ENCODE data around the gene ALG12.

ALG12 gene

DNA sequence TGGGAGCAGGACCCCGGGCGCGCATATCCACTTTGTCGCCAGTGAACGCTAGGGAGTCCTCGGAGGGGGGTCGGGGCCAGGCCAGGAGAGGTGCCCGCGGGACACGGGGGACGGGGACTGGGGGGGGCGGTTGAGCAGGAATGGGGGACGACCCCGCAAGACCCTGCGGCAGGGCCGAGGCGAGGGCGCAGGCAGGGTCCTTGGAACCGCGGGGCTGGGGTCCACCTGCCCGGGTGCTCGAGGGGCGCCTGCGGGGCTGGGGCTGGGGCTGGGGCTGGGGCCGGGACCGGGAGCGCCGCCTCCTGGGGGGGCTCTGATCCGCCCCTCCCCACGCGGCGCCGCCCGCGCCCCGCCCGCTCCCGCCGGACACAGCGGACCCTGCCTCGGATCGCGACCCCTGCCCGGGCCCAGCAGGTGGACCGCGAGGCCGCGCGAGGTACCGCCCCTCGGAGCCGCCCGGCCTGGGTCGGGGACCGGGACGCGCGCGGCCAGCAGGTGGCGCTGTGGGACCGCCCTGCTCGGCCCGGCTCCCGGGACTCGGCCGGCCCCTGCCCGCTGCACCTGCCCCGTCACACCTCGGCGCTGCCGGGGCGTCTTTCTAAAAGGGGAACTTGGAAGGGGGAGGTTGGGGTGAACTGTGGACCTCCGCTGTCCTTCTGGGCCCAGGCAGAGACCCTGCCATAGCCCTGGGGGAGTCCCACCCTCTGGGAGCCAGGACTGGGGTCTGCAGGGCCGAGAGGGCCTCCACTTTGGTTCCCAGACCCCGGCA, 11.2 kb upstream of the ALG12 start:
- peak; percentile 24 to 28 for DNase-seq

DNA sequence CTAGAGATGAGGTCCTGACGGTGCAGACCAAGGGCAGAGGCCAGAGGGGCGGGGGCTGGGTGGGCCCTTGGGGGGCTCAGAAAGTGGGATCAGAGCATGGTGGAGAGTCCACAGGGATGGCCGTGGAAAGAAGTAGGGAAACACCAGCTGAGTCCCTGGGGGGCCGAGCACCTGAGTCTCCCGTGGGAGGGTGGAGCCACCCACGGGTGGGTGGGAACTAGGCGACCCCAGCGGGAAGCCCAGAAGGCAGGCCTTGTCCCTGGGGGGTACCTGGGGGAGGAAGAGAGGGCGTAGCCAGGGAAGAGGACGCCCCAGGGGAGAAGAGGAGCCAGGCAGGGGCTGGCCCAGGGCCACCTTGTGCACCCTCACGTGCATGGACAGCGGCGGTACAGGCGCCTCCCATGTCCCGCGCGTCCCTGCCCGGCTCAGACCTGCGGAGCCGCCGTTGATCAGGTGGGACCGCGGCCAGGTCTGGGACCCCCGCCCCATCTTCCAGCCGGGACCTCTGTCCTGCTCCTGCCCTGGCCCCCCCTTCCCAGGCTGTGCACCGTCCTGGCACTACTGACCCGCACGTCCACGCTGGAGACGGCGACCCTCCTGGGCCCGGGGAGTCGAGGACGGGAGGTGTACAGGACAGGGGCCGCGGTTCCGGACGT, 10.4 kb upstream of the ALG12 start:
- DNase-seq: no peak

DNA sequence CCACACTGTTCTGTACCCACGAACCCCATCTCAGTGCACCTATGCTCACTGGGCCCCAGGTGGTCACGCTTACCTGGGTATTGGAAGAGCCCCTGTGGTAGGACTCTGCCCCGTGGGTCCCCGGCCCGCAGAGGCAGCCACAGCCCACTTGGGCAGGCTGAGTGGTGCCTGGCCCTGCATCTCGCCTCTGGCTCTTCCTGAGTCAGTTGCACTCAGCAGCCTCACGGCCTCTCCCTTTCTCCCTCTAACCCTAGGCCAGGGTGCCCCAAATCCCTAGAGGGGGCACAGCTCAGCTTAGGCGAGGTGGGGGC, 9.9 kb upstream of the ALG12 start:
- DNase-seq: no peak

DNA sequence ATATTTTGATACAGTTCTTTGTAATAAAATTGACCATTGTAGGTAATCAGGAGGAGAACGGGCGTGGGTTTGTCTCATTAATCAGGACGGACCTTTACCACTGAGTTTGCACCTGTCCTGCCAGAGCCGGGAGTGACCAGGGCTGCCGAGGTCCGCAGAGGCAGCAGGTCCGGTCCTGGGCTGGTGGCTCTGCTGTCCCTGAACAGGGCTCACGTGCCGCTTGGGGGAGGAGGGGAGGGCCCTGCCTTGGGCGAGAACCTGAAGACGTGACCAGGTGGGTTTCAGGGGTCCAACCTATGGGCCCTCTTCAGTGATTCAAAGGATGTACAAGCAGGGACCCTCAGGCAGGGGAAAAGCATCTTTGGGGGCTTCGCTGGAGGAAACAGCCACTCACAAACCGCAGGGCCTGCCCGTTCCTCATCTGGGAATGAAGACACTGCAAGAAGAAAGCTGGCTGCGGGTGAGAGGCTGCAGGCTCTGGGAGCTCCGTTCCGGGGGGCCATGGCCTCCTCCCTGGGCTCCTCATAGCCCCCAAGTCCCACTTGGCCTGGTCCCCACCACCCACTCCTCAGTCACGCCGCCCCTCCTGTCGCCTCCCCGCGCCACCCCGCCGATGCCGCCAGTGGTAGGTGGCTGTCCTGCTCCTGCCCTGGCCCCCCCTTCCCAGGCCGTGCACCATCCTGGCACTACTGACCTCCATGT, 9.4 kb upstream of the ALG12 start:
- DNase-seq: no peak

DNA sequence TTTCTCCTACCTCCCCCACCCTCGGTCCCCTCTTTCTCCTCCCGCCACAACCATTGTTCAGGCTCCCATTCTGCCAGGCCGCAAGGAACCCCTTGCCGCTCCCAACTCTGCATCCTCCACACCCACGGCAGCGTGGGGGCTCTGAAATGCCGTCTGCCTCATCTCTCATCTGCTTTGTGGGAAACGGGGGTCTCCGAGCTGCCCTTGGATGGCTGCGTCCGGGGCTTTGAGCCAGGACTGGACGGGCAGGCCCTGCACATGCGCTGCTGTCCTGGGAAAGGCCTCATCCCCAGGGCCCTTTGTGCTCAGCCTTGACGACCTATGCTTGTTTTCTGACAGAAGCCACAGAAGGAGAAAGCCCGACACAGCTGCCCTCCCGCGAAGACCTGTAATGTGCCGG, 8.7 kb upstream of the ALG12 start:
- no peak for DNase-seq

DNA sequence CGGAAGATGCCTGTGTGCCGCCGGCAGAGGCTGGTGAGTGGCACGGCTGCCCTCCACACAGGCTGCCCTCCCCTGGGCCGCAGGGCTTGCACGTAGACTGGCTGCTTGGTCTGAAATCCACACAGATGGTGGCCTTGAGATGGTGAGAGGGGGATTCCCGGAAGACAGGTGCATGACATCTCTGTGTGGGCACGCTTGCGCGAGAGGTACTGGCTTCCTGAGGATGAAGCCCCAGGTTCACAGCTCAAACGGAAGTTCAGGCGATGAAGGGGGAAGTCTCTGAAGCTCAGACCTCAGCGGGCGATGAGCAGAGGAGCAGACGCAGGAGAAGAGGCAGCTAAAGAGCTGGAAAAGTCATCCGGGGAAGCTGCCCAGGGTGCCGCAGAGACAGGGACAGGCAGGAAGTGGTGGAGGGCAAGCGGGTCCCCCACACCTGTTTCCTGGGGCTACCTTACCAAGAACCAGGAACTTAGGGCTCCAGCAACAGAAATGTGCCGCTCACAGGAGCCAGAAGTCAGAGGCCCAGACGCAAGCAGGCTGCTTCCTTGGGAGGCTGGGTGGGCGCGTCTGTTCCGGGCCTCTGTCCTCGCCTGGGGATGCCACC, 7.4 kb upstream of the ALG12 start:
- peak; percentile 90 for DNase-seq

DNA sequence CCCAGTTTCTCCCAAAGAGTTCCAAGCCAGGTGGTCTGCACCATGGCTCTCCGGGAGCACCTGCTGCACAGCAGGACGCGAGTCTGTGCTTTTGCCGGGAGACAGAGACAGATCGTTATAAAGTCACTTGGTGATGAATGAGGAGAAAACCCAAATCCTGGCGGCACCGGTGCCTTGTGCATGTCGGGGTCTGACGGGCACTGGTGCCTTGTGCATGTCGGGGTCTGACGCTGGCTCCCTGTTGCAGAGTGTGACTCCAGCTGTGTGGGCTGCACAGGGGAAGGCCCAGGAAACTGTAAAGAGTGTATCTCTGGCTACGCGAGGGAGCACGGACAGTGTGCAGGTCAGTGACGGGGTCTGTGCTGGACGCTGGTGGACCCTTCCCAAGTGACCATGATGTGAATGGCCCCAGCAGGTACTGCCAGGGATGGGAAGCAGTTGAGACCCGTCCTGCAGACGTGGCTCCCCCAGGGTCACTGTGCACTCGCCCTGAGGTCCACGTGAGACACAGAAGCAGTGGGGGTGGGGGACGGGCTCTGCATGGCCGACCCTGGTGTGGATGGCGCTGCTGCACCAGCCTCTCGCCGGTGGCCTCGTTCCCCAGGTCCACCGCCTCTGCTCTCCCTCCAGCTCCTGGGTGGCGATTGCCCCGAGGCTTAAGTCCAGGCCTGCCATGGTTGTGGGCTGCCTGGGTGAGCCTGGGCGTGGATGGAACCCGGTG, 6.0 kb upstream of the ALG12 start:
- DNase-seq: no peak

DNA sequence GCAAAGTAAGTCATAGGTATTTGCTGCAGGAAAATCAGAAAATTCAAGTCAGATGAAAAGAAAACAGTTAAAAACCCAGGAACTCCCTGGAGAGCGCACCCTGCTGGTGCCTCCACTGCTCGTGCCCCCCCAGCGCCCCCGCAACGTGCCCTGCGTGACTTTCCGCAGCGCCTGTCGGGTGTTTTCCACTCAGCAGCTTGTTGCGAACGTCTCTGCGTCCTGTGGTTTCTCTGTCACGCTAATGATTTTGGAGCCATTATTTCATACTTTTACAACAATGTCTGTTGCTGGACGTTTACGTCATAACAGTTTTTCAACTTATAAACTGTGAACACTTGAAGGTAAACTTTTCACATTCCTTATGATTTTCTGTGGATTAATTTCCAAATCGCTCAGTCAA, 5.2 kb upstream of the ALG12 start:
- DNase-seq: no peak

DNA sequence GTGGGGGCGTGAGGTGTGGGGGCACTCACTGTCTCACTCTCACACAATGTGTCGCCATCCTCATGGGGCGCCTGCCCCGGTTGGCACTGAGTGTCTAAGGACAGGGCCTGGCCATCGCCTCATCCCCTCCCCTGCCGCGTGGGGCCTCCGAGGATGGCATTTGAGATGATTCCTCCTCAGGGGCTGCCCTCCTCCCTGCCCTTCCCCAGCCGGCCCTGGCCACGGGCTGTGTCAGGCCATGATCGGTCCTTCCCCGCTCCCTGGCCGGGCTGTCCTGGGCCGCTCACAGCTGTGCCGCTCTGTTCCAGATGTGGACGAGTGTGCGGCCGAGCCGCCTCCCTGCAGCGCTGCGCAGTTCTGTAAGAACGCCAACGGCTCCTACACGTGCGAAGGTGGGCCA, 4.7 kb upstream of the ALG12 start:
- DNase-seq: no peak

DNA sequence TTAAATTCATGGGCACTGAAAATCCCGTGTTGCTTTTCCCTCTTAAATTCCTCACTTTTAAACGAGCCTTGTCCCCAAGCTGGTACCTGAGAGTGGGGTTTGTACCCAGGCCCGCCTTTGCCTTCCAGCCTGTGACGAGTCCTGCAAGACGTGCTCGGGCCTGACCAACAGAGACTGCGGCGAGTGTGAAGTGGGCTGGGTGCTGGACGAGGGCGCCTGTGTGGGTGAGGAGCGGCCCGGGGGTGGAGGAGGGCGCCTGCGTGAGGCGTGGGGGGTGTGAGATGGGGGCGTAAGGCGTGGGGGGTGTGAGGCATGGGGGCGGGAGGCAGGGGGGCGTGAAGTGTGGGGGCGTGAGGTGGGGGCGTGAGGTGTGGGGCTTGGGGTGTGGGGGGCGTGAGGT, 4.2 kb upstream of the ALG12 start:
- DNase-seq: no peak

DNA sequence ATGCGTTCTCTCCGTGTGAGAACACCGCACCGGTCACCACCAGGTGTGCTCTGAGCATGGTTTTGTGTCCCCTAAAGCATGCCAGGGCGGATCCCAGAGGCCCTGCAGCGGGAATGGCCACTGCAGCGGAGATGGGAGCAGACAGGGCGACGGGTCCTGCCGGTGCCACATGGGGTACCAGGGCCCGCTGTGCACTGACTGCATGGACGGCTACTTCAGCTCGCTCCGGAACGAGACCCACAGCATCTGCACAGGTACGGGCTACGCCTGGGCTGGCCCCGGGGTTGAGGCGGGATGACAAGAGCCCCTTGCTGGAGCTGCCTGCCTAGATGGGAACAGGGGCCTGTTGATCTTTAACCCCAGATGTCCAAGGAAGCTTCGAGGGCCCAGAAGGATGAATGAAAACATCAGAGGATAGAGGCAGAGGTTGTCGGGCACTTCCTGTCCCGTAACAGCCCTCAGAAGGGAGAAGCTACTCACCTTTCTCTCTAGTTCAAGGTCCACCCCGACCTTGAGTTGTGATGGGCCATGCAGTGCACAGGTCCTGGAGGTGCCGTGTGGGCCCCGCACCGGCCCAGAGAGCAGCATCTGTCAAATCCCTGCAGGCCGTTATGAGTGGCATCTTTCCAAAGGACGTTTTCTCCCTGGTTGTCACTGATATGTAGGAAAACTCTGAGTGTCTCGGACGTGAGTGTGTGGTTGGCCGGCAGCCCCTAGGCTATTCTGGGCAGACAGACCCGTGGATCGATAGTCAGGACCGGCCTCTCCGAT, 3.5 kb upstream of the ALG12 start:
- no peak for DNase-seq

DNA sequence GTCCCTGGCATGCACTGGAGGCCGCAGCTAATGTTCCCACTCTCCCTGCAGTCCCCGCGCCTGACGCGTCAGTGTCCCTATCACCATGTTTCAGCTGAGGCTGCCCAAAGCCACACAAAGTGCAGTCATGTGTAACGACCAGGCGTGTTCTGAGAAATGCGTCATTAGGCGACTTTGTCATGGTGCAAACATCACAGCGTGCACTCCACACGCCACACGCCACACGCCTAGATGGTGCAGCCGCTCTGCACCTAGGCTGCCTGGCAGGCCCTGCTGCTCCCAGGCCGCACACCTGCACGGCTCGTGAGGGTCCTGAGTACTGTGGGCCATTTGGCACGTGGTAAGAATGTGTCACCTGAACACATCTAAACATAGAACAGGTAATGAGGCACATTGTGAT, 2.6 kb upstream of the ALG12 start:
- DNase-seq: no peak

DNA sequence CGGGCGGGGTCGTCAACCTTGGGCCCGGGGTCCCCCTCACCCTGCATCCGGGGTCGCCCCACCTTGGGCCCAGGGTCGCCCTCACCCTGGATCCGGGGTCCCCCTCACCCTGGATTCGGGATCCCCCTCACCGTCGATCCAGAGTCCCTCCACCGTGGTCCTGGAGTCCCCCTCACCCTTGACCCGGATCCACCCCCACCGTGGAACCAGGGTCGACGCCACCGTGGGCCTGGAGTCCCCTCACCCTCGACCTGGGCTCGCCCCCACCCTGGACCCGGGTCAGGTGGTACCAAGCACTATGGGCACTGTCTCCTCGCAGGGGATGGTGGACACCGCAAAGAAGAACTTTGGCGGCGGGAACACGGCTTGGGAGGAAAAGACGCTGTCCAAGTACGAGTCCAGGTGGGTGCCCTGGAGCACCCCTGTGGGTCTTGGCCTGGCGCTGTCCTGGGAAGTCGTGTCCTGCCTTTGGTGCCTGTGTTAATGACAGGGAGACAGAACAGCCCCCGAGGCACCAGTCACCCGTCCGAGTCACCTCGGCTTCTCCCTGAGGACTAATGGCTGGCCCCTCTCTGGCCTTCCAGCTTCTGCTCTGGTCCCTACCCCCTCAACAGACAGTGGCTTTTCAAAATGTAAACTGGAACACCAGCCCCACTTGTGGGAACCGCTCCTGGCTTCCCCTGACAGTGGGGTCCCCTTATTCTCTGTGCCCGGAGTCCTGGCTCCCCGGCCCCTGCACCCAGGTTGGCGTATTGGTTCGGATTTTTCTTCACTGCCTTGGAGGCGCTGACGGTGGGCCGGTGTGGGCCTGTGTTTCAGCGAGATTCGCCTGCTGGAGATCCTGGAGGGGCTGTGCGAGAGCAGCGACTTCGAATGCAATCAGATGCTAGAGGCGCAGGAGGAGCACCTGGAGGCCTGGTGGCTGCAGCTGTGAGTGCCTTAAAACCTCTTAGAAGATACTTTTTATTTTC, 958 bp upstream of the ALG12 start:
- no peak for DNase-seq

DNA sequence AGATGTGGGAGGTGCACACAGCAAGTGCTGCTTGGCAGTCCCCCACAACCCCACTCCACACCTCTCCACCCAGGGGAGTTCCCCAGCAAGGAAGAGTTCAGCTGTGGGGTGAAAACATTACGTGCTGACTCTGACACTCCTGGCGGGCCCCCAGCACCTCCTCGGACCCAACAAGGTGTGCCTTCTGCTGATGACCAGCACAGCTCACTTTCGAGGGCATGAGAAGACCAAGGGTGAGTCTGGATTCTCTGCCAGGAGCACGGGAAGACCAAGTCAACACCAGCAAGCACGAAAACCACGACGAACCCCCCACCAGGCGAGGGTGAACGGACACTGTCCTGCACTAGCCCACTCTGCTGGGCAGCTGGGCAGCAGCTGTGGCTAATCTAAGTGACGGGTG, 1.4 kb downstream of the ALG12 start:
- DNase-seq: no peak

DNA sequence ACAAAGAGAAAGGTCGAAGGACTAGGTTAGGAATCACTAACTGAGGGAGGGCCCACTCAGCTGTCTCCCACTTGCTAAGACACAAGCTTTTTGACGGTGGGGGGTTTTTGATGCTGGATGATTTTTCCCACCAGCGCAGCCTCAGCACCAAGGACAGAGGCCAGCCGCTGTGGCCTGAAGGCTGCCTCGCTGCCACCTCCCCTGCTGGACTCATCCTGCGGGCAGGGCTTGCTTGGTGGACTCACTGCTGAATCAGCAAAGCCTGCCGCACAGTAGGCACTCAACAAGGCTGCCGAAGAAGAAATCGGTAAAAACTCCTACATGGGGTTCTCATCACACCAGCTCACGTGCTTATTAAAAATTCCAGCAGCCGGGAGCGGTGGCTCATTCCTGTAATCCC, 2.6 kb downstream of the ALG12 start:
- no peak for DNase-seq

DNA sequence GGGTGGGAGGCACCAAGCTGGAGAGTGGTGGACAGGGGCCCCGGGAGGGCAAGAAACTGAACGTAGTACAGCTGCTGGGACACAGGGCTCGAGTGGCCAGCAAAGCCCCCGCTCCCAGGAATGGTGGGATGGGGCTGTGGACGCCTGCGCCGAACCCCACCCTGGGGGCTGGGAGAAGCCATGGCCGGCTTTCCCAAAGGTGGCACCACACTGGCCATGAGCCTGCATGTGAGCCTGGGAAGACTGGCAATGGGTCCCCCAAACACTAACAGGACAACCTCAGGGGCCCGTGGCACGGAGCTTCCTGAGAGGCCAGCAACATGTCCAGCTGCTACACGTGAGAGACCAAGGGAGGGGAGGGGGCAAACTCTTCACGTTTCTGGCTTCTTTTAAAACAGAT, 4.0 kb downstream of the ALG12 start:
- DNase-seq: no peak

DNA sequence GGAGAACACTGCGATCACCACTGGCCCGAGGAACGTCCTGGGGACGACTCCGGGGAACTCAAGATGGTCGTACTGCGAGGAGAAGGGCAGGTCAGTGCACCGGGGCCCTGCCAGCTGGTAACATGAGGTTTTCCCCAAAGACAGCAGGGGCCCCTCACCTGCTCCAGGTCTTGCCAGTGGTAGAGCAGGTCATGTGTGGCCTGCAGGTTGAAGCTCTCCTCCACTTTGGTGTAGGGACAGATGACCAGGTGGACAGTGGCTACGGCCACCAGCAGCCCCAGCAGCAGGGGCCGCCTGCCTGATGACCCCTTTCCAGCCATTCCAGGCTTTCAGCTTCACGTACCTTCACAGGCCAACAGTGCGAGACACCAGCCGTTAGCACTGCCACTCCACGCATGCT, 4.8 kb downstream of the ALG12 start:
- no peak for DNase-seq

DNA sequence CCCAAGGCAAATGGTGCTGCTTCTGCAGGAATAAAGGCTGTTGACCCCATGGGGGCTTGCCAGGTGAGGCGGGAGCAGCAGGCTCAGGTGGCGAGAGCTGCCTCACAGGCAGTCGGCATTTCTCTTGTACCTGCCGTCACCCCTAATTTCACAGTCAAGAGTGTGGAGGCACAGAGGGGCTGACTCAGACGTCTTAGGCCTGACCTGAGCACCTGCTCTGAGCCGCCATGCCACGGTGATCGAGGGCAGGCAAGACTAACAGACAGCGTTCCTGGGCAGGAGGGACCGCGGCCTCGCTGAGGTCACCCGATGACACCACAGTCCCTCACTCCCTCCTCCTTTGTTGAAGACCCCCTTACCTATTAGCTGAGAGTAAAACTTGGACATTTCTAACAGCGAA, 5.2 kb downstream of the ALG12 start:
- no peak for DNase-seq

DNA sequence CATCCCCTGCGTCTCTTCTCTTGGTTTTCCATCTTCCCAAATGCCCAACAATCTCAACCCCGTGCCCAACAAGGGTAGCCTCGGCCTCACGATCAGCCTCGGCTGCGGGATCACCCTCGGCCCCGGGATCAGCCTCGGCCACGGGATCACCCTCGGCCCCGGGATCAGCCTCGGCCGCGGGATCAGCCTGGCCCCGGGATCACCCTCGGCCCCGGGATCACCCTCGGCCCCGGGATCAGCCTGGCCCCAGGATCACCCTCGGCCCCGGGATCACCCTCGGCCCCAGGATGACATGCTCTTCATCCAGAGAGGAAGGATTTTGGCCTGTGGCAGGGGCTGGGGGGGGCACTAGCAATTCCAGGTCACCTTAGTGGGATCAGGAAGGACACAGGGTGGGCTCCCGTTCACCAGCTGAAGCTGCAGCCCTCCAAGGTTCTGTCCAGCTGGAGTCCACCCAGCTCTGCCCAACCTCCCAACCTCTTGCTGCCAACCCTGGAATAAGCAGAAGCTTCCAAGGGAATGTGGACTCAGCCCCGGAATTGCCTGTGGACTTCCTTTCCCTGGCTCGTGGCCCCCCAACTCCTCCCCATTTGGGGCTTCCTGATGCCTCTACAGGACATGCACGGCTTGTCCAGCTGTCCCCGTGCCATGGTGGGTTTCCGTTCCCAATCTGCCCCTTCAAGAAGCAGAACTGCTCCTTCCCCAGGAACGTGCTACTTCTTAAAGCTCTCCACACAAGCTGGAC, 6.2 kb downstream of the ALG12 start:
- DNase-seq: no peak
